Heart left ventricle (tissue), 16 donors: ENCODE results near the gene SPTBN1. TPM values are rescaled to one million over a fixed set of nuclear protein-coding genes. Genes with fewer than 3 reads are reported as not detected.

Source experiments
- ATAC-seq, 4 donors: fragments of 200-7000 bp; cut with Tn5 transposase; one replicate each; pipeline ENCODE4 v1.9.1; 2020 to 2022; ENCODE audit warnings: moderate library complexity in 4 of 4, mild to moderate bottlenecking in 3 of 4, moderate number of reproducible peaks in 1 of 4
- DNase-seq, 5 donors: peaks; one replicate each; pipeline ENCODE4 v3.0.0-alpha.2; 2020
- H3K27ac ChIP-seq, 12 donors: fragments of 200-600 bp; sonication (generic) in 4 of 12; one replicate each; pipeline versions ENCODE4 v1.5.0 to v1.8.0; 2016 to 2022; ENCODE audit warnings: mild to moderate bottlenecking in 2 of 12
- H3K27me3 ChIP-seq, 9 donors: fragments of 200-600 bp; sonication (generic) in 2 of 9; one replicate each; pipeline versions ENCODE4 v1.5.1 to v1.8.0; 2016 to 2022; ENCODE audit warnings: mild to moderate bottlenecking in 3 of 9
- H3K36me3 ChIP-seq, 9 donors: fragments of 200-600 bp; sonication (generic) in 2 of 9; one replicate each; pipeline versions ENCODE4 v1.5.0 to v1.8.0; 2018 to 2022; ENCODE audit warnings: mild to moderate bottlenecking in 2 of 9
- H3K4me1 ChIP-seq, 12 donors: fragments of 200-600 bp; sonication (generic) in 4 of 12; one replicate each; pipeline versions ENCODE4 v1.5.0 to v1.8.0; 2016 to 2022; ENCODE audit warnings: mild to moderate bottlenecking in 3 of 12
- H3K4me3 ChIP-seq, 12 donors: fragments of 200-600 bp; sonication (generic) in 4 of 12; one replicate each; pipeline versions ENCODE4 v1.5.0 to v1.8.0; 2017 to 2022; ENCODE audit warnings: mild to moderate bottlenecking in 9 of 12, moderate library complexity in 4 of 12
- H3K9me3 ChIP-seq, 12 donors: fragments of 200-600 bp; sonication (generic) in 4 of 12; one replicate each; pipeline versions ENCODE4 v1.5.0 to v1.8.0; 2016 to 2022; ENCODE audit warnings: mild to moderate bottlenecking in 1 of 12
- POLR2A ChIP-seq, 2 donors: fragments of 450-650 bp; IDR thresholded peaks; one replicate each; pipeline ENCODE4 v1.6.1; 2017; ENCODE audit warnings: antibody characterized with exemption in 2 of 2, mild to moderate bottlenecking in 2 of 2, moderate library complexity in 2 of 2
- WGBS, 4 donors: extraction: QIAGEN DNeasy Blood & Tissue Kit in 2 of 4; methylation state at CpG; one replicate each; pipeline versions ENCODE4 v1.1.5 to v1.1.7; 2013 to 2018; 5-methylcytosine and 5-hydroxymethylcytosine counted together
- intact Hi-C, 10 donors: fragments of 100-400 bp; cut with DNase I; formaldehyde crosslinking; loops; one replicate each; pipeline versions ENCODE4 v1.11.1 to v1.14.2; 2022
- polyA plus RNA-seq, 2 donors: library from polyadenylated mRNA; stranded (reverse); fragments of 200-250 nt; gene quantifications; one replicate each; pipeline ENCODE4 v1.2.3, GENCODE V29; 2013
- total RNA-seq, 9 donors: library from RNA; depleted of rRNA in 2 of 9; stranded (reverse); fragments of >200 nt in 2 of 9; fragmentation: NEBNext Ultra II Directional in 3 of 9; extraction: Animal tissue kit (Norgen Biotek cat#: 25700) in 3 of 9; gene quantifications; one replicate each; pipeline versions ENCODE4 v1.1.0 to v1.2.4, GENCODE V29; 2016 to 2023
- TF ChIP-seq, protein P1 (sequence below), 12 donors: fragments of 200-600 bp; sonication (generic) in 4 of 12; IDR thresholded peaks; one replicate each; pipeline versions ENCODE4 v1.5.0 to v1.8.0; 2018 to 2022; ENCODE audit warnings: antibody characterized with exemption in 12 of 12, mild to moderate bottlenecking in 5 of 12
- donor health status: ischemic (EF 13 %, LVEDD 7.1; RV severe dilation, severe dysfunction).
- donor health status: healthy with polysubstance abuse.
- donor health status: DM: no; HTN: yes; CAD: no.
- donor health status: DM: no; HTN: no; CAD: no.
- donor health status: ischemic (EF 25% LVEDD 6.9; RV normal size, moderate dysfunction).
- donor health status: ischemic (EF 25% LVEDD 5.7; RV mildly dilated, moderate dysfunction).
- donor health status: healthy.
- donor health status: DM: yes; HTN: yes; CAD: no.
- donor health status: ischemic (EF 35%, LVEDD 5.7; RV mildly dilated, moderate dysfunction).
- donor health status: nonischemic (EF 11% LVEDD 7.7; RV severe dilation, severe dysfunction).
- donor health status: DM: yes; HTN: yes; CAD: no.
- donor health status: PGD.
- donor health status: ischemic (EF 29% LVEDD 5.4; RV normal size, mild dysfunction).
- donor health status: nonischemic (EF 23%, LVEDD 6.1; RV moderate dilation, normal function).

Gene SPTBN1
- total and polyA plus RNA-seq, 11 donors, result 124 to 659 (median 422) TPM

DNA sequence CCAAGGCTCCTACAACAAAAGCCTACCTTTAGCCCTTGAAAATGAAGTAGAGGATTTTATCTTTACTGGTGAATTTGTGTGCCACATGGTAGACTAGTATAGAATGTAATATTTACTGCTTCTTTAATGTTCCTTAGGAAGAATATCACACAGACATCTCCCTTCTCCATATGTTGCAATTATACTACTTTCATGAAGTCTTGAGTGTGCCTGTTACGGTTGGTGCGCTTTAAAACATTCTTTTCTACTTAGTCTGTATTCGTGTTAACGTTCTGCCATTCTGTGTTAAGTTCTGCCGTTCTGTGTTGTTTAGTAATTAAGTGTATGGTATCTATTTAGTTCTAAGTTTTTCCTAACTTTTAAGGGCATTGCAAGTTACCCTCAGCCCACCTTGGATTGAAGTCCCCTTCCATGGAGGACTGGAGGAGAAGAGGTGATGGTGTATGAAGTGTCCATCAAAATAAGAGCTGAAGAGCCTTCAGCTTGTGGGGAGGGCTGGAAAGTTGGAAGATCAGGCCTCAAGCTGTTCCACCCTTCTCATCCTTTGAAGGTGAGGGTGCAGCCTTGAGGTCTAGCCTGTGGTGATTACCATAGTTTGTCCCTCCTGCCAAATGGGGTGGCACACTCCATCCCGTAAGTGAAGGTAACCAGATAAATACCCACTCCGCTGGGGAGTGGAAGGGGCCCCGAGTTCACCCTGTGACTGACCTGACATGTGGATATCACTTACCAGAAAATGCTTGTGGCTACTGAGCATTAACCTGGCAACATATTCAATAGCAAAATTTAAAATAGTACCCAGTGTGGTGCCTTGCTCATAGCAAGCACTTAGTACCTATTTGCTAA lies 131.3 kb downstream of the SPTBN1 start:
- H3K27me3 ChIP-seq, result no peaks in the 10 kb centered on the region
- no peak for DNase-seq
- peak overlapping the region in 11 of 12 donors; percentile 27 to 78 (median 65) for H3K27ac ChIP-seq
- no peaks in the 10 kb centered on the region for H3K9me3 ChIP-seq
- WGBS, 4 donors, result 66 to 74% (median 69%) methylated on average over 8 of the region's 8 CpGs
- H3K36me3 ChIP-seq, result peaks cover 0 to 11% (median 3%) of the 10 kb centered on the region in 9 donors
- TF ChIP-seq, protein P1, sequence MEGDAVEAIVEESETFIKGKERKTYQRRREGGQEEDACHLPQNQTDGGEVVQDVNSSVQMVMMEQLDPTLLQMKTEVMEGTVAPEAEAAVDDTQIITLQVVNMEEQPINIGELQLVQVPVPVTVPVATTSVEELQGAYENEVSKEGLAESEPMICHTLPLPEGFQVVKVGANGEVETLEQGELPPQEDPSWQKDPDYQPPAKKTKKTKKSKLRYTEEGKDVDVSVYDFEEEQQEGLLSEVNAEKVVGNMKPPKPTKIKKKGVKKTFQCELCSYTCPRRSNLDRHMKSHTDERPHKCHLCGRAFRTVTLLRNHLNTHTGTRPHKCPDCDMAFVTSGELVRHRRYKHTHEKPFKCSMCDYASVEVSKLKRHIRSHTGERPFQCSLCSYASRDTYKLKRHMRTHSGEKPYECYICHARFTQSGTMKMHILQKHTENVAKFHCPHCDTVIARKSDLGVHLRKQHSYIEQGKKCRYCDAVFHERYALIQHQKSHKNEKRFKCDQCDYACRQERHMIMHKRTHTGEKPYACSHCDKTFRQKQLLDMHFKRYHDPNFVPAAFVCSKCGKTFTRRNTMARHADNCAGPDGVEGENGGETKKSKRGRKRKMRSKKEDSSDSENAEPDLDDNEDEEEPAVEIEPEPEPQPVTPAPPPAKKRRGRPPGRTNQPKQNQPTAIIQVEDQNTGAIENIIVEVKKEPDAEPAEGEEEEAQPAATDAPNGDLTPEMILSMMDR (IDR thresholded peaks at IDR 0.05), result no peak
- peaks cover 16 to 100% (median 96%) of the 10 kb centered on the region in 12 donors for H3K4me1 ChIP-seq
- ATAC-seq, result peak in 3 of 4 donors; percentile 5 to 39 (median 10)
- H3K4me3 ChIP-seq, result no peak overlapping the region
- intact Hi-C loops, result loop anchor here in 2 of 10 donors (10.0 kb wide), 1 partner anchor 47 kb away; no protein-coding TSS in a partner anchor

GRCh38 chr2:54588244-54588899 lies 132.2 kb downstream of the SPTBN1 start:
- intact Hi-C loops, result loop anchor here in 2 of 10 donors (10.0 kb wide), 1 partner anchor 46 kb away; no protein-coding TSS in a partner anchor
- H3K4me3 ChIP-seq, result no peak overlapping the region
- H3K27ac ChIP-seq, result peak overlapping the region in 11 of 12 donors; percentile 27 to 78 (median 65)
- peaks cover 0 to 19% (median 9%) of the 10 kb centered on the region in 9 donors for H3K36me3 ChIP-seq
- H3K4me1 ChIP-seq, result peaks cover 16 to 100% (median 91%) of the 10 kb centered on the region in 12 donors
- no peak for ATAC-seq
- H3K27me3 ChIP-seq, result no peaks in the 10 kb centered on the region
- TF ChIP-seq, protein P1 (IDR thresholded peaks at IDR 0.05), result no peak
- TF ChIP-seq POLR2A (IDR thresholded peaks at IDR 0.05), result no peak
- WGBS, 4 donors, result 35 to 58% (median 45%) methylated on average over 1 of the region's 1 CpG
- DNase-seq, result no peak
- H3K9me3 ChIP-seq, result no peaks in the 10 kb centered on the region

- Histone ChIP-seq H3K27ac (peak overlapping the region in 11 of 12 donors; percentile 26 to 78 (median 69)), H3K27me3 (no peaks in the 10 kb centered on the region), H3K36me3 (peaks cover 0 to 22% (median 9%) of the 10 kb centered on the region in 9 donors), H3K4me1 (peaks cover 16 to 96% (median 86%) of the 10 kb centered on the region in 12 donors), H3K4me3 (peak overlapping the region in 3 of 12 donors; percentile 5 to 13 (median 9)), H3K9me3 (no peaks in the 10 kb centered on the region)
- TF ChIP-seq POLR2A (IDR thresholded peaks at IDR 0.05), result no peak
- WGBS, 4 donors, result 51 to 62% (median 56%) methylated on average over 4 of the region's 4 CpGs
- ATAC-seq, result peak in 1 of 4 donors; percentile 7
- intact Hi-C loops, result loop anchor here in 2 of 10 donors (10.0 kb wide), 1 partner anchor 46 kb away; no protein-coding TSS in a partner anchor
- DNase-seq, result no peak
Measured at GRCh38 chr2:54589038-54589339, 132.9 kb downstream of the SPTBN1 start.

DNA sequence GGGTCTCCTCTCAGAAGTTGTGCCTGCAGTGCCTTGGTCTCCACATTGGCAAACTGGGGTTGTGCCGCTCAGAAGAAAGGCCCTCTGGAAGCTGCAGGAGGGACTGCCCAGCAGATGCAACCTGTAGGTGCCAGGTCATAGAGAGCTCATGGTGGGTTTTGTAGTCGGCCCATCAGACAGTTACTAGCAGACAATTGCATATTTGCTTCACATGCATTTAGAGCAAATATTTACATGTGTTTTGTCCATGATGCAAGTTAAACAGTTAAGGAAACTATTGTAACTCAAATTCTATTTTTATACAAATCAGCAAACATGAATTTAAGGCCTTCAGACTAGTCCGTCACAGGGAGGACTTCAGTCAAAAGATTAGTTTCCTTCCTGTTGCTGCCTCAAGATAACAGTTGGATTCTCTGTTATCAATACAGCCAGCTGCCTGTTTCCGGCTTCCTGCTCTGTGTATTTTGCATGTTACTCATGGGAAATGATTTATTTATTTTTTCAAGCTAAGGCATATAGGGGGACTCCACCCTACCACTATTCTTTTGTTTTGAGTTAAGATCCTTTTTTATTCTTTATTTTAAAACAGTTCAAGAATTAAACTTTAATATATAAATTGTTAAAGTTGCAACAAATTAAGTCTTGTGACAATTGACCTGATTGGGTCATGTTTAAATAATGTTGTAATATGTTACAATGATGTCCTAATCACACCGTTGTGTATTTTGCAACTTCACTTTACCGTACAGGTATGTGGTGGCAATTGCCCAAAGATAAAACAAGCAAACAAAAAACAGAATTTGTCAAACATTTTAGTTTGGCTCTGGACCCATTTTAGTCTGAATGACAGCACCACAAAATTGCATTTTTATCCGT lies 133.5 kb downstream of the SPTBN1 start:
- H3K4me1 ChIP-seq, result peaks cover 16 to 96% (median 83%) of the 10 kb centered on the region in 12 donors
- H3K4me3 ChIP-seq, result peak overlapping the region in 3 of 12 donors; percentile 5 to 13 (median 9)
- DNase-seq (peak in 1 of 5 donors; percentile 59), ATAC-seq (peak; percentile 17 to 86 (median 57))
- peak overlapping the region in 11 of 12 donors; percentile 29 to 78 (median 70) for H3K27ac ChIP-seq
- 22 to 26% (median 25%) methylated on average over 7 of the region's 7 CpGs for WGBS, 4 donors
- no peak for TF ChIP-seq POLR2A (IDR thresholded peaks at IDR 0.05)
- TF ChIP-seq, protein P1 (IDR thresholded peaks at IDR 0.05), result no peak
- intact Hi-C loops, result loop anchor here in 2 of 10 donors (10.0 kb wide), 1 partner anchor 45 kb away; no protein-coding TSS in a partner anchor
- H3K36me3 ChIP-seq, result peaks cover 0 to 24% (median 9%) of the 10 kb centered on the region in 9 donors
- no peaks in the 10 kb centered on the region for H3K27me3 ChIP-seq
- no peaks in the 10 kb centered on the region for H3K9me3 ChIP-seq
